Measurements from ENCODE around the gene STAT1. TPM values are rescaled to one million over a fixed set of nuclear protein-coding genes. Genes with fewer than 3 reads are reported as not detected.
"Not testable (repeated sequence)": the region's sequence is repeated elsewhere in the genome, so short reads cannot be mapped to it uniquely, and the experiment has no call there.

The STAT1 gene
- total RNA-seq, 1 experiment from 2014 or later = 62.3 TPM

DNA sequence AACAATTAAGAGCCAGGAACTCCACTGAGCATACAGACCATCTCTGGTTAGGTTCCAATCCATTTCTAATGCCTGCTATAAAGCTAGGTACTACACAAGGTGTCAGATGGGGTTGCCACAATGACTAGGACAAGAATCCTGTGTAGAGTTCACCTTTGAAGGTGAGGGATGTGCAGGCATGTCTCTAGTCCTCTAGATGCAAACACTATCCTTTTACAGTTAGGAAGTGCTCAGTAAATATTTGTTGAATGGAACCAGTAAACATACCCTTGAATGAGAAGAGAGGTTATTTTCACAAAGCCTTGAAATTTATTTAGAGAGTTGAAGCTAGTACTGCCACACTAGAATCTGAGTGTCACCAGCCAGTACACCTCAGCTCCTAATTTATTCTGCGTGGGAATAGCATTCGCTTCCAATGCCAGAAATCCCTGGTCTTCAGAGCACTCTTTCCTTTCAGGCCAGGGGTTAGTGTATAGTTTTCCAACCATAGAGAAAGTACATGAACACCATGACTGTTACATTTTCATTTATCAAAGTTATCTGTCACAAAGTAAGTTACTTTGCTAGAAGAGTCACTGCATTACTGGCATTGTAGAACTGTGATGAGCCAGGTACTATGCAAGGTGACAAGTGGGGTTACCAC lies 48.3 kb downstream of the STAT1 start:
- DNase-seq (ENCODE audit: extremely low read depth, low read depth) = no peak

DNA sequence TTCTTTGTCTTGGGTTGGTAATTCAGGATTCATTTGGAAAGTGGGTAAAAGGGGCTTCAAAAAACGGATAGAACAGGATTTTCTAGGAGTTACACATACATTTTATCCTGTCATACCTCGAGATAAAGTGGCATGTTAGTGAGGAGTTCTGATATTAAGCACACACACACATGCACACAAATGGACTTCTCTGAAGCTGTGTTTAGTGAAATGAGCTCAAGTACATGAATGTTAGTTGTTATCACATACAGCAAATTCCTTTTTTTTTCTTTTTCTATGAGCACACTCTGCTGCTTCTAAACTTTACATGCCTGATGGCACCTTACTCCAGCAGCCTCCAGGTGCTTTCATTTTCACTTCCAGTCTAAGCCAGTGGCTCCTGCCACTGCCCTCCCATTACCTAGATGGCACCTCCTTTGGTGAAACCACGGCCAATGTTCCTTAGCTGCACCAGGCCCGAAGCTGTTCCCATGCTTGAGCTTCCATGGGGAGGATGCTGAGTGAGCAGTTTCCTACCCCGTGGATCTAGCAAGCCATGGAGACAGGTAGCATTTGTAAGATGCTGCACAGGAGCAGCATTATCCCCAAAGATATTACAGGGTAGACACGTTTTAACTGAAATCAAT lies 49.7 kb downstream of the STAT1 start:
- DNase-seq (ENCODE audit: extremely low read depth, low read depth) = no peak

DNA sequence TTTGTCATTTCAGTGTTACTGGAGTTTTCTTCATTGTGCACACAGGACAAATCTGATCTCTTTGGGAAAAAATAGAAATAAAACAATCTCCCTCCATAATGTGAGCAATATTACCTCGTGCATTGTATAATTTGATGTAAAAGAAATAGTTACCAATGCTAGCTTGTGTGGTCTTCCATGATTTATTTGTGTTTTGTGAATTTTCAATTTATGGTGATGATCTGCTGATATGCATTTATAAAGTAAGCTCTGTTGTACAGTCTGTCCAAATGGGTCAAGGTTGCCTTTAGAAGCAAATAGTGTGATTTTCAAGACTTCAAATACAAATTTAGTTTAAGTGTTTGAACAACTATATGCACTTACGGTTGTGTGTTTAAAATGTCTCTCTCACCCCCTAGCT lies 50.9 kb downstream of the STAT1 start:
- no peak for DNase-seq (ENCODE audit: extremely low read depth, low read depth)

- no peak for DNase-seq (ENCODE audit: extremely low read depth, low read depth)
Observed at GRCh38 chr2:190961918-190962487, 52.0 kb downstream of the STAT1 start.

GRCh38 chr2:190961117-190961516 lies 52.9 kb downstream of the STAT1 start:
- DNase-seq (ENCODE audit: extremely low read depth, low read depth) = not testable (repeated sequence)

DNA sequence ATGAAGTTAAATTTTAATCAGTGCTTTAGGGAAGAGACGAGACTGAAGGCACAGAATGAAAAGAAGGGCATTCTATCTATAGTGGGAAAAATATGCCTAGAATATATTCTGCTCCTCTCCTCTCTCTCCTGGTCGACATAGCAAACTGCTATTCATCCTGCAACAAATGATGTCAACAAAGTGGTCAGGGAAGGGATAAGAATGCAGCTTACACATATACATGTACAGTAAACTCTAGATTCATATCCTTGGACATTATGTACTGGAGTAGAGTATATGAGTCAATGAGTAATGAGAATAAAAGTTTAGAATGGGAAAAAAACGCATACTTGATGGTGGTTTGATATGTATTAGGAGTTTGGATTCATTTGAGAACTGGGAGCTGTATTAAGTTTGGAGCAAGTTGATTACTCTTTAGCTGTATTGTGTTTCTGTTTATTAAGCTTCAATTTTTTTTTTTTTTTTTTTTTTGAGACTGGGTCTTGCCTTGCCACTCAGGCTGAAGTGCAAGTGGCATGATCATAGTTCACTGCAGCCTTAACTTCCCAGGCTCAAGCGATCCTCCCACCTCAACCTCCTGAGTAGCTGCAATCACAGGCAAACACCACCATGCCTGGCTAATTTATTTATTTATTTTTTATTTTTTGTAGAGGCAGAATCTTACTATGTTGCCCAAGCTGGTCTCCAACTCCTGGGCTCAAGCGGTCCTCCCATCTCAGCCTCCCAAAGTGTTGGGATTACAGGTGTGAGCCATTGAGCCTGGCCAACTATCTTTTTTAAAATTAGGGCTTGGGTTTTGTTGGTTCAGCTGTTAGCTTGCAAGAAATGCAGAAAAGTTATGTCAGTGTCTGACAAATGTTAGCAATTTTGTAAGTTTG lies 53.8 kb downstream of the STAT1 start:
- DNase-seq (ENCODE audit: extremely low read depth, low read depth) = no peak

DNA sequence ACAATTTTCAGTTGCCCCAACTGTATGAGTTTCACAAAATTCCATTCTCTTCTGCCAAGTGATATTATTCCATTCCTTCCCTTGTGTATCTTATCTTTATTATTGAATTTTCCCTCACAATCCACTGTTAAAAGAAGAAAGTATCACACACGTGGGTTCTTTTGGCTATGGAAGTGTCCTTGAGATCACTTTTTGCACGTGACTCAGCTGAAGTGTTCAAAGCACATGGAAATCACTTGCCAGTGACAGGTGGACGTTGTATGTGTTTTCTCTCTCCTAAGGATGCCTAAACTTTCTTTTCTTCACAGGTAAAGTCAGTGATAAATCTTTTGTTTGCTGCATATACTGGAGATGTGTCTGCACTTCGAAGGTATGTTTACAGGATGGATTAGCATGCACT lies 60.7 kb downstream of the STAT1 start:
- no peak for DNase-seq (ENCODE audit: extremely low read depth, low read depth)

GRCh38 chr2:190950566-190950991 lies 63.4 kb downstream of the STAT1 start:
- no peak for DNase-seq (ENCODE audit: extremely low read depth, low read depth)

- peak; percentile 38 for DNase-seq (ENCODE audit: extremely low read depth, low read depth)
Observed at GRCh38 chr2:190948671-190949070, 65.3 kb downstream of the STAT1 start.

GRCh38 chr2:190947711-190948251 lies 66.2 kb downstream of the STAT1 start:
- DNase-seq (ENCODE audit: extremely low read depth, low read depth) = peak; percentile 23

DNA sequence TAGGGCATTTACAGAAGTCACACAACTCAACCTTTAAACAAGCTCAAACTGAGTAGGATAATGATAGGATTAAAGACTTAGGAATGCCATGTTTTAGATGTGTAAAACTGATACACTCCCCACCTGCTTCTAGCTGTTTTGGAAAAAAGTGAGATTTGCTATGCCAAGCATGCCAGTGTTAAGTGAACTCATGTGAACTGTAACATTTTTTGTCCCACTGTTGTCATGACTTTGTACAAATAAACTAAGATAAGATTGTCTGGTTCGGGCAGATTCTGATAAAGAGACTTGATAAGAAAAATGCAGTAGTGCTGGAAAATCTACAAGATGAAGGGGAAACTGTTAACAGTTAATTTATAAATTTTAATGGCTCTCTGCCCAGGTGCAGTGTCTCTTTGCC lies 66.8 kb downstream of the STAT1 start:
- no peak for DNase-seq (ENCODE audit: extremely low read depth, low read depth)

GRCh38 chr2:190943706-190944105 lies 70.3 kb downstream of the STAT1 start:
- DNase-seq (ENCODE audit: extremely low read depth, low read depth) = no peak

DNA sequence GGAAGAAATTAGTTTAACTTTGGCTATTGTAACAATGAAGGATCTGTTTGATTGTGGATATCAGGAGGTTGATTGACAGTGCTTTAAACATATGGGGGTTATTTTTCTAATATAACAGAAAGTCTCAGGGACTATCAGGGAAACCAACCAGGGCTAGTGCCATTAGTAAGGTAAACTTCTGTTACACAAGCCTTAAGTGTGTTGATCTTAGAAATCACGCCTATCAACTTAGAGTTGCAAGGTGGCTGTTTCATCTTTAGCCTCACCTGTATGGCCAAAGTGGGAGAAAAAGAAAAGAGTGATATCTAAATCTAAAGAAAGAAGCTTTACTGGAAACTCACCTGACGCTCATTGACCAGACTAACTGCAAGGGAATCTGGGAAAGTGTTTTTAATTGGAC lies 71.3 kb downstream of the STAT1 start:
- DNase-seq (ENCODE audit: extremely low read depth, low read depth) = no peak

GRCh38 chr2:190941571-190941970 lies 72.4 kb downstream of the STAT1 start:
- DNase-seq (ENCODE audit: extremely low read depth, low read depth) = no peak

DNA sequence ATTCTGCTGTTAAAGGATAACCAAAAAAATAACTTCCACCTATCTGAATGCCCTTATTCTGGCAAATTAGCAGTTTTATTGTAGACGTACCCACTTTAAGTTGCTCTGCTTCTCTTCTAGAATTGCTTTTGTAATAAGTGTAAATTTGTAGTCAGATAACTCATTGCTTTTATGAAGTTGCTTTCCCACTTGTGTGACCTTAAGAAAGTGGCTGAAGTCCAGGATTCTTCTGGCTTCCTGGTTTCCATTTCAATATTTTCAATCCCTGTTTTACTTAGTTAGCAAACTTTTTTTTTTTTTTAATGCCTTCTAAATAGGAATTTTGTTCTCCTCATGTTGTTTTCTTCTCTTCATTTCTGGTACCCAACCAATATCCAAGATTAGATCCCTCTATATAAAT lies 73.5 kb downstream of the STAT1 start:
- no peak for DNase-seq (ENCODE audit: extremely low read depth, low read depth)

- no peak for DNase-seq (ENCODE audit: extremely low read depth, low read depth)
Observed at GRCh38 chr2:190938771-190939335, 75.1 kb downstream of the STAT1 start.

DNA sequence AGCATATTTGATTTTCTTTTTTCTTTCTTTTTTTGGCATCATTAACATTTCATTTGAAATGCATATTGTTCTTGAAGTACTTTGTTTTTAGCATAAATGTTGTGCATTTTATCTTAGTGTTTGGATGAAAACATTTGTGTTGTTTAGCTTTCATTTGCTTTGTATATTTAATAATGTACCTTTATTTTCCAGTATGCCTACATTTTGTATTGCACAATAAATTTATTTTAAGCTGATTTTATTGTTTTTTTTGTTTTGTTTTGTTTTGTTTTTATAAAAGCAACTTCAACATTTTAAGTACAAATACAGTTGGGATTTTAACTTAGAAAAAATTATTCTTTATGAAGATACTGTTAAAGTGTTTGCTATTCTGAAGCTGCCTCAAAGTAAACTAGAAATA lies 78.9 kb downstream of the STAT1 start:
- no peak for DNase-seq (ENCODE audit: extremely low read depth, low read depth)

DNA sequence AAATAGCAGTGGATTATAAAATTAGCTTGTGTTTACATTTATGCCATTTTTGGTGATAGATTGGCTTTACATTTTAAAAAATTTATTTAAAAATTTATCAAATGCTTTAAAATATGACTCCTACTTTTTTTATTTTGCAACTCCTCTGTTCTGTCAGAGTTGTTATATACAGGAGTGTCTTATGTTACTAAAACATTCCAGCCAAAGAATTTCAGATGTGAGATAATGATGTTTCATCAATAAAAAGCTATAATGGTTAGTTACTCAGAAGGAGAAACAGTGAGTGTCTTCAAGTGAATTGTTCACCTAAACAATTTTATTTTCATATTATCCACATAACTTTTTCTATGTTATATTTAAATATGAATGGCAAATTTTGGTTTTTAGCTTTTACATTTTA lies 80.6 kb downstream of the STAT1 start:
- no peak for DNase-seq (ENCODE audit: extremely low read depth, low read depth)

DNA sequence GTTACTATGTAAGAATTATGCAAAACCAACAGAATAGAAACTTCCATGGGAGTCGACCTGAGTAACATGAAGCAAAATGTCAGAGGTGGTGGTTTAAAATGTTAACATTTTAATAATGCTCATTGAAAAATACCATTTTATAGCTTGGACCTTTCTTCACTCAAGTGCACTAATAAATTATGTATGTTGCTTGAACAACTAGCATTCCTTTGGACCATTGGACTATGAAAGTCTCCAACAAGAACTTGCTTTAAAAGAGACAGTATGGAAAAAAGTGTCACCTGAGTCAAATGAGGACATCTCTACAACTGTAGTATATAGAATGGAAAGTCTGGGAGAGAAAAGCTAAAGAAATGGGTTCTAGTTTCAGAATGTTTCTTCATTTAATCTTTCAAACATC lies 81.5 kb downstream of the STAT1 start:
- no peak for DNase-seq (ENCODE audit: extremely low read depth, low read depth)

GRCh38 chr2:190930411-190930810 lies 83.6 kb downstream of the STAT1 start:
- DNase-seq (ENCODE audit: extremely low read depth, low read depth) = no peak

DNA sequence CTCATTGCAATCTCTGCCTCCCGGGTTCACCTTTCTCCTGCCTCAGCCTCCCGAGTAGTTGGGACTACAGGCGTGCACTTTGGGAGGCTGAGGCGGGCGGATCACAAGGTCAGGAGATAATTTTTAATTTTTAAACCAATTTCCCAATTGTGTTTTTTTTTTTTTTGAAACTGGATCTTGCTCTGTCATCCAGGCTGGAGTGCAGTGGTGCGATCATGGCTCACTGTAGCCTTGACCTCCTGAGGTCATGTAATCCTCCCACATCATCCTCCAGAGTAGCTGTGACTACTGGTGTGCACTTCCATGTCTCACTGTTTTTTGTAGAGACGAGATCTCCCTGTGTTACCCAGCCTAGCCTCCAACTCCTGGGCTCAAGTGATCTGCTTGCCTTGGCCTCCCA lies 84.1 kb downstream of the STAT1 start:
- no peak for DNase-seq (ENCODE audit: extremely low read depth, low read depth)
